GM18526 (cell line): Measurements from ENCODE around the gene TECR.

Experiments used
- POLR2A ChIP-seq: IDR thresholded peaks from 3 replicates; pipeline ENCODE4 v1.6.1; 2011; ENCODE audit not compliant: insufficient read length; ENCODE audit errors: extremely low read depth

The TECR gene, protein sequence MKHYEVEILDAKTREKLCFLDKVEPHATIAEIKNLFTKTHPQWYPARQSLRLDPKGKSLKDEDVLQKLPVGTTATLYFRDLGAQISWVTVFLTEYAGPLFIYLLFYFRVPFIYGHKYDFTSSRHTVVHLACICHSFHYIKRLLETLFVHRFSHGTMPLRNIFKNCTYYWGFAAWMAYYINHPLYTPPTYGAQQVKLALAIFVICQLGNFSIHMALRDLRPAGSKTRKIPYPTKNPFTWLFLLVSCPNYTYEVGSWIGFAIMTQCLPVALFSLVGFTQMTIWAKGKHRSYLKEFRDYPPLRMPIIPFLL

DNA sequence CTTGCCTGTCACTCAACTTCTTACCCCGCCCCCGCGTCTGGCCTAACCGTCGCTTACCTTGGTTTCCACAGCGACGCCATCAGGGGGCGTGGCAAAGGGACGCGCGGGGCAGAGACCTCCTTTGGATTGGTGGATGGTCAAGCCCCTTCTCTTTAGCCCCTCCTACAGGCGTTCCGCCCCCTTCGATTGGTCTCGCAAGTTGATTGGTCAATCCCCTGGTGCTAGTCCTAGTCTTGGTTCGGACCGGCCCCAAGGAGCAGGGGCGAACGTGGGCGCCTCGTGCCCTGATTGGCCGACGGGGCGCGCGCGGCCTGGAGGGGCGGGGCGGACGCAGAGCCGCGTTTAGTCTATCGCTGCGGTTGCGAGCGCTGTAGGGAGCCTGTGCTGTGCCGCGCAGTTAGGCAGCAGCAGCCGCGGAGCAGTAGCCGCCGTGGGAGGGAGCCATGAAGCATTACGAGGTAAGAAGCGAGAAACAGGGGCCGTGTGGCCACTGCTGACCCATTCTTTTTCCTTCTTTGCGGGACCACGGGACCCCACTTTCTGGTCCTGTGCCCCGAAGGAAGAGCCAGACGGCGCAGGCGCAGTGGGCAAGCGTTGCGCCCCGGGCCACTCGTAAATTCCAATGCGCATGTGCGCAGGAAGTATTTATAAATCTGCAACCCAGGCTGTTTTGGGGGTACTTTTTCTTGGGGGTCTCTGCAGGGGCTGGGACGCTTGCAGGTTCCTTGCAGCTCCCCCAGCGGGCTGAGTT lies at the start of gene TECR:
TECR (plus strand) TSS at position 341 of the 751 bp plus-strand sequence; CDS start at position 444, 103 bp downstream.
- peak; percentile 98 for TF ChIP-seq POLR2A

DNA sequence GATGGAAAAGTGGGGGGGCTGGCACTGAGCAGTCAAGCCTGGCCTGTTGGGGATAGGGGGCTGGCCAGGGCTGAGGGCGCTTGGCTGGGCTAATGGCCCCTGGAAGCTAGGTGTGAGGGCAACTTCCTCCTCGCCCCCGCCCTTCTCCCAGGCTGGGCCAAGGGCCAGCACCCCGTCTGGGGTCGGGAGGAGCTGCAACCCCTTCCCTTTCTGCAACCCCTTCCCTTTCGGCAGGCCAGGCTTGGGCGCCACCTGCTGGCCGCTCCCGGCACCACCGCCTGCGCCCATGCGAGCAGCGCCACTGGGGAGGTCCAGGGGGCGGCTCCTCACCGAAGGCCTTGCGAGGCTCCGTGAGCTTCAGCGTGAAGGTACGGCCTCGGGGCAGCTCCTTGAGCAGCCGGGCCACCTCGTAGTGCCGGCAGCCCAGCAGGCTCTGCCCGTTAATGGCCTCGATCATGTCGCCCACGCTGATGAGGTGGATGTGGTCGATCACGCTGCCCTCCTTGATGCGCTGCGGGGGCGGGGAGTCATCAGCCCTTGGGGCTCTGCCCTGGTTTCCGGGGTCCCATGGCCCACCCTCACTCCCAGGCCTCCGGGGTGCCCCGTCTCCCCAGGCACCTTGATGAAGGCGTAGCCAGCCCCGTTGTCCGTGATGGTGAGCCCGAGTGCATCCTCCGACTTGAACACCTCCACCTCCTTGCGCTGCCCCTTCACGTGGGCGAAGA lies 49.3 kb upstream of the TECR start:
- no peak for TF ChIP-seq POLR2A

DNA sequence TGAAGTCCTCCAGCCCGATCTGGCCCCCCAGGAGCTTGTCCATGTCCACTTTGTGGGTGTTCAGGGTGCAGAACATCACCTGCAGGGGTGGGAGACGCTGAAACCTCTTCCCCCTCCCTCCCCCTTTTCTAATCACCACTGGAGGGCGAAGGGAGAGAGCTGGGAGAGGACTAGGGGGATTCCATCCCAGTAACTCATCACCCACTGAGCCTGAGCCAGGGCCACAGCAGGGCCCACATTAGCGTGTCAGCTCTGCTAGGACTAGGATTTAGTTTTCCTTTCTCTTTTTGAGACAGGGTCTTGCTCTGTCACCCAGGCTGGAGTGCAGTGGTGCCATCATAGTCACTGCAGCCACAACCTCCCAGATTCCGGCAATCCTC lies 48.7 kb upstream of the TECR start:
- no peak for TF ChIP-seq POLR2A

DNA sequence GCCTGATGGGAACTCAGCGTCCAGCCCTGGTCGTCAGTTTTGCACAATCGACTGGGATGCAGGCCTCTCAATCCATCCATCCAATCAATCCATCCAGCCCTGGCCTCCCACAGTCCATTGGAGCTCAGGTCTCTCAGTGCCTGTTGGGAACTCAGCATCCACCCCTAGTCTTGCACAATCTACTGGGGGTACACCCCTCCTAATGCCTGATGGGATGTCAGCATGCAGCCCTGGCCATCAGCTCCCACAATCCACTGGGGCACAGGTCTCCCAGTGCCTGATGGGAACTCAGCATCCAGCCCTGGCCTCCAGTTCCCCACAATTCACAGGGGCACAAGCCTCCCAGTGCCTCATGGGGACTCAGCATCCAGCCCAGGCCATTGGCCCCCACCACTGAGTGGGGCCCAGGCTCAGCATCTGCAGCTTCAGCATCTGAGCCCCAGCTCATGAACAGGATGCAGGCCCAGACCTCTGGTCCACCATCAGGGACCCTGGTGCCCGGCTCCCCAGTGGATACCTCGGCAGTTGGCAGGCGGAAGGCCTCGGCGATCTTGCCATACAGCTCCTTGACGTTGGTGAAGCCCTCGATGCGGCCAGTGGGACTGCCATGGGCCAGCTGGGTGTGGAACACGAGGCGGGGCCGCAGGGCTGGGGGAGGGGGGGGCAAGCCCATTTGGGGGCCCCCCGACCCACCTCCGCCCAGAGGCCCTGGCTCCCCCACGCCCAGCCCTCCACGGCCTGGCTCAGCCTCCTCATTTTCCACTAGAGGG lies 47.0 kb upstream of the TECR start:
- no peak for TF ChIP-seq POLR2A

DNA sequence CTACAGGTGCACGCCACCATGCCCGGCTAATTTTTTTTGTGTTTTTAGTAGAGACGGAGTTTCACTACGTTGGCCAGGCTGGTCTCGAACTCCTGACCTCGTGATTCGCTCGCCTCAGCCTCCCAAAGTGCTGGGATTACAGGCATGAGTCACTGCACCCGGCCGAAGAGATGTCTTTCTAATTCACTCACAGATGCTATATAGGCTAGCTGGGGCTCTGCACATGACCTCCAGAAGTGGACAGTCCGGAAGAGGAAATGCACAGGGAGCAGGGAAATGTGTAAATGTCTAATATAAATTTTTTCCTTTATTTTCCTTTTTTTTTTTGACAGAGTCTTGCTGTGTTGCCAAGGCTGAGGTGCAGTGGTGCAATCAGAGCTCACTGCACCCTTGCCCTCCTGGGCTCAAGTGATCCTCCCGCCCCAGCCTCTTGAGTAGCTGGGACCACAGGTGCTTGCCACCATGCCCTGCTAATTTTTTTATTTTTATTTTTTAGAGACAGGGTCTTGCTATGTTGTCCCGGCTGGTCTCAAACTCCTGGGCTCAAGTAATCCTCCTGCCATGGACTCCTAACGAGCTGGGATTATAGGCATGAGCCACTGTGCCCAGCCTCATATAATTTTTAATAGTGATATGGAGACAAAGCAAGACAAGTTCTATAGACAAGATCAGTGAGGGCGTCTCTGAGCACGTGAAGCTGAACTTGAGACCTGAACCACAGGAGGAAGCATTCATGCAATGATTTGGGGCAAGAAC lies 41.8 kb upstream of the TECR start:
- TF ChIP-seq POLR2A, result no peak

DNA sequence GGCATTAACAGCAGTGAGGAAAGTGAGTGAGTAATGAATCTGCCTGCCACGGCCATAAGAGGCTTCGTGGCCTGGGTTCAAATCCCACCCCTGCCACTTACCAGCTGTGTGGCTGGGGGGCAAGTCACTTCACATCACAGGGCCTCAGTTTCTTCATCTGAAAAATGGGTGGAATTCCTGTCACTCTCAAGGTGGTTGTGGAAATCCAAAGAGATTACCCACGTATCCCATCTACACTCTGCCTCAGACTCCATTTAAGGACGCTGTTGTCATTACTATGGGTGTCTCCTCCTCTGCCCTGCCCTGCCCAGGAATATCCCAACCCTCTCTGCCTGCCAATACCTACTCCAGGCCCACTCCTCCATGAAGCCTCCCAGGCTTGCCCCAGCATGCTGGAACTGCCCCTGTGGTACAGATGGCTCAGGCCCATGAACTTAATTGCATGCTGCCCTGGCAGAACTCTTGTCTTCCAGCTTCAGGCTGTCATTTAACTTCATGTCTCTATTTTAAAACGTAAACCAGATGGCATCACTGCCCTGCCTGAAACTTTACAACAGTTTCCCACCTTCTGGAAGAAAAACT lies 36.5 kb upstream of the TECR start:
- TF ChIP-seq POLR2A, result no peak

DNA sequence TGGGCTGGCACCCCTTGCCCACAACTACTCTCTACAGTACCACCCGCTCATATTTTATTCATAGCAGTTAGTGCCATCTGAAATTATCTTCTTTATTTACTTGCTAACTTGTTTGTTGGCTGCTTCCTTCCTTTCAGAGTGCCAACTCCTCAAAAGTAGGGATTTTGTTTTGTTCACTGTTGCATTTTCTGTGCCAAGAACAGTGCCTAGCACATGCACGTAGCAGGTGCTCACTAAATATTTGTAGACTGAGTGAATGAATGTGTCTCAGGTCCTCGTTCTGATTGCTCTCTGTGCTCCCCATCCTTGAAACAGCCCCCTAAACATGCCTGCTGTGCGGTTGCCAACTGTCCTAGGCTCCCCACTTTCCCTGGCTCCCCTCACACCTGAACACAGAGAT lies 35.0 kb upstream of the TECR start:
- no peak for TF ChIP-seq POLR2A

DNA sequence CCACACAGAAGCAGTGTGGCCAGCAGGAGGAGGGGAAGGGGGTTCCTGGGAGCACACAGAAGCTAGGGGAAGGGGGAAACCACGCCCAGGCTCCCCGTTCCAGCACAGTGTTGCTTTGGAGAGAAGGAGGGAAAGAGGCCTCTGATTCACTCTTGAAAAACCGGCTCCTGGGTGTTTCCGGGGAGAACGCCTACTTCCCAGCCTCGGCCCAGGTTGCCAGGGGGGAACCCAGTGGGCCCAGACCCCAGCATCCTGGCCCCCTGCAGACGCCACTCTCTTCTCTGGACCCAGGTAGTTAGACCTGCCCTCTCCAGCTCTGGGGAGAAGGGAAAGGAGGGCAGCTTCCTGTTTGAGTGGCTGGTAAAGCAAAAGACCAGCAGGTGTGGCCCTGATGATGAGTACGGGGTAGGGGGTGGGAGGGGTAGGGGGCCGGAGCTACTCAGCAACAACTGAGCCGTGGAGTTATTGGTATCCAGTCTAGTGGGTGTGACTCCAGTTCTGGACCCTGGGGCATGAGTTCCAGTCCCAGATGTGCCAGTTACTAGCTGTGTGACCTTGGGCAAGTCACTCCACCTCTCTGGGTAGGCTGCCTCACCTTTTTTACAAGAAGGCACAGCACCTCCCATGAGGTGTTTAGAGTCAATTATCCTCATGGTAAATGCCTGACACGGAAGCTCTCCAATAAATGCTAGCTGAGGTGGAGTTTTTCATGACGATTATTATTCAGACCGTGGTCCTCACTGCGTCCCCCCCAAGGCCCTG lies 34.3 kb upstream of the TECR start:
- no peak for TF ChIP-seq POLR2A

DNA sequence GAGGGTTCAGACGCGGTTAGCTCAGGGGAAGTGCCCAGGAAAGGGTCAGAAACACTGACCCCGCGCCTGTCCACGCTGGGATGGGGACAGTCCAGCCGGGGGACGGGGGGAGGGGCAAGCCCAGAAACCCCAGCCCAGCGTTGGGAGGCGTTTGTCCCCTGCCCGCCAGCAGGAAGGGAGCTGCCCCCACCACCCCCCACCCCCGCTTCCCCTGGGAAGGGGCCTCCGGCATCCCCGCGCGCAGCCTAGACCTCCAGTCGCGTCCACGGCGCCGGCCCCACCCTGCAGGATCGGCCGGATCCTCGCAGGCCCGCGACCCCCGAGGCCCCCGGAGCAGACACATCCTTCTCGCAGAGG lies 33.7 kb upstream of the TECR start:
- TF ChIP-seq POLR2A, result no peak

DNA sequence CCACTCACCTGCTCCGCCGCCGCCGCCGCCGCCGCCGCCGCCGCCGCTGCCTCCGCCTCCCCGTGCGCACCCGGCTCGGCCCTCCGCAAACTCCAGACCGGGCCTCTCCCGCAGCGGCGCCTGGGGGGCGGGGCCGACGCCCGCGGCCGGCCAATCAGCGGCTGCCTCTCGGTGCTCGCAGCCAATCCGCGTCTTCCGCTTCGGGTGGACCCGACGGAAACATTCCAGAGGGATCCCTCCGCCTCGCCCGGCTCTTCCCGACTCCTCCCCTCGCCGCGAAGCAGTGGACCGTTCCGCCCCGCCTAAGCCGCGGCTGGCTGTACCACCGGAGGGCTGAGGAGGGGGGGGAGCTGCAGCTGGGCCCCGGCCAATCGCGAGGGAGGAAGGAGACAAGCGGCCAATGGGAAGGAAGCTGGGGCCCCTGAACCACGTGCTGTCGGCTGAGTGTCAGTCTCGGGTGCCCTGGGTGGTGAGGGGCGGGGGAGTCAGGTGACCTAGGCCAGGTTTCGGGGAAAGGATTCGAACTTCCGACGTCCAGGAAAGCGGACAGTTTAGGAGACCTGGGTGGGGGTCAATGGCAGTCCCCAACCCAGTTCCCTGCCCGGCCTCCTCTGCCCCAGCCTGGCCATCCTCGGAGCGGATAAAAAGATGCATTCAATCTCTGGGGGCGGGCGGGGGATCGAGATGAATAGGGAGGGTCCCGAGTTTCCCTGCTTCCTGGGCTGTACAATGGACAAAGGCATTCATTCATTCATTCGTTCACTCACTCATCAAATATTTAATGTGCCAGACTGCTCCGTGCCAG lies 33.2 kb upstream of the TECR start, which contains the start of gene GIPC1:
GIPC1 (minus strand) TSS at position 99 of the 805 bp plus-strand sequence. CDS start 13,151 bp downstream, outside the sequence.
- no peak for TF ChIP-seq POLR2A

DNA sequence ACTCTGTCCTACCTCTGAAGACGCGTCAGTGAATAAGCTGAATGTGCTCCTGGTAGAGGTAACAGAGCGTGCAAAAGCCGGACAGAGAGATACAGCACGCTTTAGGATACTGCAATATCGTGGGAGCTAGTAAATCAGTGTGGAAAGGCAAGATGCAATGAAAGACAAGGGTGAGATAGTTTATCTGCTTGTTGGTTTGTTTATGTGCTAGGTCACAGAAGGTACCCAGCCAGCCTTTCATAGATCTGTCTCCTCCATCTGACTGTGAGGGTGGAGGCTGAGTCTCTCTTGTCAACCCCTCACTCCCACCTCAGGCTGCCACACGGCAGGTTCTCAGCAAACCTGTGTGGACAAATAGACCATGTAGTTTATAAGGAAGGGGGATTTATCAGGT lies 32.6 kb upstream of the TECR start:
- no peak for TF ChIP-seq POLR2A

DNA sequence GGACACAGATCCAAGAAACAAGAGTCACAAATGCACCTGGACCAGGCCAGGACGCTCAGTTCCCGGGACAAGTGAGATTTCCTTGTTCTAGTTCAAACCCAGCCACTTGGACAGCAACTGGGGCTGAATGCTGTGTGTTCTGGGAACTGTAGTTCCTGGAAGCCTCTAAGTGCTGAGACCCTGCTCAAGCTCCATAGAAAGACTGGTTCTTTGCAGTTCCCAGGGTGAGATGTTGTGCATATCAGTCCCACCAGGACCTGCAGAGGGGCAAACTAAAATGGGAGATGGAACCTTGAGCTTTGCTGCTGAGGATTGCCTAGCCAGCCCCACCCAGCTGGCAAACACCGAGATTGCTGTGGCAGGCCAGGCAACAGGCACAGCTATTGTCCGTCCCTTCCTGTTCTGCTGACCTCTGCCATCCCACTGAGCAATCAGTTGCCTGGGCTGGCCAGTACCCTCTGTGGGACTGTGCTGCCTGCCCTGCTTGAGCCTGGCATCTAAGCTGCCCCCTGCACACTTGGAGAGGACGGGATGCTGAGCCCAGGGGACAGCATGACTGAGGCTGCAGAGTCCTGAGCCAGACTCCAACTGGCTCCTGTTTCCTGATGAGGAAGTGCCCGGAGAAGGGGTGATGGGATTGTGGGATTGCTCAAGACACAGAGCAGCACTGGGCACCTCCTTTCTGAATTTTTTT lies 32.0 kb upstream of the TECR start:
- TF ChIP-seq POLR2A, result no peak
